ENCODE measurements around the gene FAM171A1.

FAM171A1 gene

GRCh38 chr10:15379078-15379477 is 8.0 kb upstream of the FAM171A1 start:
- no peak overlapping the region for H3K4me3 ChIP-seq (ENCODE audit: low read depth in 1 of 2, low read length in 1 of 2)
- no peaks in the 10 kb centered on the region for H3K9me3 ChIP-seq
- H3K27ac ChIP-seq = no peak overlapping the region
- H3K36me3 ChIP-seq = no peaks in the 10 kb centered on the region
- no peaks in the 10 kb centered on the region for H3K4me1 ChIP-seq (ENCODE audit: control insufficient read depth in 1 of 2, insufficient read depth in 1 of 2, low read depth in 1 of 2, low read length in 1 of 2)
- no peak for TF ChIP-seq CTCF (IDR thresholded peaks at IDR 0.05)
- peaks cover 64% of the 10 kb centered on the region for H3K27me3 ChIP-seq

GRCh38 chr10:15378569-15378968 is 7.5 kb upstream of the FAM171A1 start:
- Histone ChIP-seq H3K9me3 (no peaks in the 10 kb centered on the region), H3K4me1 (ENCODE audit: control insufficient read depth in 1 of 2, insufficient read depth in 1 of 2, low read depth in 1 of 2, low read length in 1 of 2) (no peaks in the 10 kb centered on the region), H3K27ac (no peak overlapping the region), H3K27me3 (peaks cover 70% of the 10 kb centered on the region), H3K36me3 (no peaks in the 10 kb centered on the region), H3K4me3 (ENCODE audit: low read depth in 1 of 2, low read length in 1 of 2) (no peak overlapping the region)
- TF ChIP-seq CTCF (IDR thresholded peaks at IDR 0.05) = no peak

GRCh38 chr10:15374566-15374965 is 3.5 kb upstream of the FAM171A1 start:
- Histone ChIP-seq H3K4me3 (ENCODE audit: low read depth in 1 of 2, low read length in 1 of 2) (no peak overlapping the region), H3K27me3 (peaks cover 91% of the 10 kb centered on the region)
- TF ChIP-seq CTCF (IDR thresholded peaks at IDR 0.05) = no peak

GRCh38 chr10:15374156-15374555 is 3.1 kb upstream of the FAM171A1 start:
- Histone ChIP-seq H3K4me3 (ENCODE audit: low read depth in 1 of 2, low read length in 1 of 2) (no peak overlapping the region), H3K27ac (no peak overlapping the region), H3K9me3 (no peaks in the 10 kb centered on the region), H3K4me1 (ENCODE audit: control insufficient read depth in 1 of 2, insufficient read depth in 1 of 2, low read depth in 1 of 2, low read length in 1 of 2) (no peaks in the 10 kb centered on the region), H3K36me3 (no peaks in the 10 kb centered on the region), H3K27me3 (peaks cover 93% of the 10 kb centered on the region)
- no peak for TF ChIP-seq CTCF (IDR thresholded peaks at IDR 0.05)

More at GRCh38 chr10:15374566-15374965, 3.5 kb upstream of the FAM171A1 start:
- Histone ChIP-seq H3K4me1 (ENCODE audit: control insufficient read depth in 1 of 2, insufficient read depth in 1 of 2, low read depth in 1 of 2, low read length in 1 of 2) (no peaks in the 10 kb centered on the region), H3K9me3 (no peaks in the 10 kb centered on the region), H3K36me3 (no peaks in the 10 kb centered on the region), H3K27ac (no peak overlapping the region)

DNA sequence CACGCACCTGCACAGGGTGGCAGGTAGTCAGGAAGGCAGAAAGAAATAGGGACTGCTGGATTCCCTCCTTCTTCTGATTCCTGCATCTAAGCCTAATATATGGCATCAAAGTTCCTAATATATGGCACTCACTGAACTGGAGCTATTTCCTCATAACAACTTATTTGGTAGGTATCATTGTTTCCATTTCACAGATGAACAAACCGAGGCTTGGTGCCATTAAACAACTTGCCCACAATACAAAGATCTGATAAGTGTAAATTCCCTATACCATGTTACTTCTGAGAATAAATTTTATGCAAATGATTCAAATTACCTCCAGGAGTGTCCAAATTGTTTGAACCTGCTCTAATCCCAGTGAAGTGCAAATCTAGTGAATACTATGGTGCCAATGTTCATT is 2.1 kb upstream of the FAM171A1 start:
- H3K27me3 ChIP-seq = peaks cover 93% of the 10 kb centered on the region
- no peak overlapping the region for H3K4me3 ChIP-seq (ENCODE audit: low read depth in 1 of 2, low read length in 1 of 2)
- no peak overlapping the region for H3K27ac ChIP-seq
- H3K36me3 ChIP-seq = no peaks in the 10 kb centered on the region
- no peak for TF ChIP-seq CTCF (IDR thresholded peaks at IDR 0.05)
- H3K4me1 ChIP-seq (ENCODE audit: control insufficient read depth in 1 of 2, insufficient read depth in 1 of 2, low read depth in 1 of 2, low read length in 1 of 2) = no peaks in the 10 kb centered on the region
- H3K9me3 ChIP-seq = no peaks in the 10 kb centered on the region

All from neutrophil (primary cell).